ENCODE measurements around the gene KCNMA1. TPM values are rescaled to one million over a fixed set of nuclear protein-coding genes. Genes with fewer than 3 reads are reported as not detected.
A peak's percentile ranks its signal among the peaks of the same experiment; 100 is the strongest.

Gene KCNMA1
- total and polyA plus RNA-seq, 2 donors from 2014 or later, result 4.2 to 8.9 TPM

GRCh38 chr10:76995023-76995422 lies 642.6 kb downstream of the KCNMA1 start:
- Histone ChIP-seq H3K36me3 (ENCODE audit: control insufficient read depth in 2 of 3, insufficient read depth in 3 of 3, low read length in 3 of 3) (no peaks in the 10 kb centered on the region), H3K9me3 (ENCODE audit: control insufficient read depth in 2 of 3, insufficient read depth in 1 of 3, low read length in 3 of 3) (no peaks in the 10 kb centered on the region), H3K9ac (ENCODE audit: low read length in 3 of 3) (no peak overlapping the region), H3K4me3 (ENCODE audit: low read length in 3 of 3) (no peak overlapping the region), H3K27ac (ENCODE audit: low read depth in 2 of 2, low read length in 2 of 2) (no peak overlapping the region), H3K27me3 (ENCODE audit: control insufficient read depth, insufficient read depth, low read length) (no peaks in the 10 kb centered on the region), H3K4me1 (ENCODE audit: control insufficient read depth in 2 of 3, insufficient read depth in 2 of 3, low read depth in 1 of 3, low read length in 3 of 3) (no peaks in the 10 kb centered on the region)
- TF ChIP-seq CTCF (IDR thresholded peaks at IDR 0.05; ENCODE audit: borderline replicate concordance, extremely low read depth, insufficient read depth), result no peak
- intact Hi-C loops (cut with DNase I), result no loop called here
- DNase-seq, result no peak
- FAIRE-seq, result no peak

GRCh38 chr10:76993213-76993612 lies 644.4 kb downstream of the KCNMA1 start:
- Histone ChIP-seq H3K27me3 (ENCODE audit: control insufficient read depth, insufficient read depth, low read length) (no peaks in the 10 kb centered on the region), H3K9ac (ENCODE audit: low read length in 3 of 3) (no peak overlapping the region), H3K4me1 (ENCODE audit: control insufficient read depth in 2 of 3, insufficient read depth in 2 of 3, low read depth in 1 of 3, low read length in 3 of 3) (no peaks in the 10 kb centered on the region), H3K36me3 (ENCODE audit: control insufficient read depth in 2 of 3, insufficient read depth in 3 of 3, low read length in 3 of 3) (no peaks in the 10 kb centered on the region), H3K27ac (ENCODE audit: low read depth in 2 of 2, low read length in 2 of 2) (no peak overlapping the region), H3K4me3 (ENCODE audit: low read length in 3 of 3) (no peak overlapping the region), H3K9me3 (ENCODE audit: control insufficient read depth in 2 of 3, insufficient read depth in 1 of 3, low read length in 3 of 3) (no peaks in the 10 kb centered on the region)
- DNase-seq, result peak in 1 of 5 donors; percentile 40
- TF ChIP-seq CTCF (IDR thresholded peaks at IDR 0.05; ENCODE audit: borderline replicate concordance, extremely low read depth, insufficient read depth), result no peak
- intact Hi-C loops (cut with DNase I), result no loop called here
- no peak for FAIRE-seq

GRCh38 chr10:76992467-76992866 lies 645.1 kb downstream of the KCNMA1 start:
- no peak for TF ChIP-seq CTCF (IDR thresholded peaks at IDR 0.05; ENCODE audit: borderline replicate concordance, extremely low read depth, insufficient read depth)
- H3K27ac ChIP-seq (ENCODE audit: low read depth in 2 of 2, low read length in 2 of 2), result no peak overlapping the region
- H3K4me1 ChIP-seq (ENCODE audit: control insufficient read depth in 2 of 3, insufficient read depth in 2 of 3, low read depth in 1 of 3, low read length in 3 of 3), result no peaks in the 10 kb centered on the region
- no peaks in the 10 kb centered on the region for H3K36me3 ChIP-seq (ENCODE audit: control insufficient read depth in 2 of 3, insufficient read depth in 3 of 3, low read length in 3 of 3)
- no peaks in the 10 kb centered on the region for H3K27me3 ChIP-seq (ENCODE audit: control insufficient read depth, insufficient read depth, low read length)
- DNase-seq (no peak), FAIRE-seq (no peak)
- no peaks in the 10 kb centered on the region for H3K9me3 ChIP-seq (ENCODE audit: control insufficient read depth in 2 of 3, insufficient read depth in 1 of 3, low read length in 3 of 3)
- intact Hi-C loops (cut with DNase I), result no loop called here
- no peak overlapping the region for H3K4me3 ChIP-seq (ENCODE audit: low read length in 3 of 3)
- no peak overlapping the region for H3K9ac ChIP-seq (ENCODE audit: low read length in 3 of 3)

GRCh38 chr10:76991621-76992020 lies 646.0 kb downstream of the KCNMA1 start:
- intact Hi-C loops (cut with DNase I), result no loop called here
- DNase-seq (peak in 1 of 5 donors; percentile 36), FAIRE-seq (no peak)
- Histone ChIP-seq H3K4me1 (ENCODE audit: control insufficient read depth in 2 of 3, insufficient read depth in 2 of 3, low read depth in 1 of 3, low read length in 3 of 3) (no peaks in the 10 kb centered on the region), H3K27ac (ENCODE audit: low read depth in 2 of 2, low read length in 2 of 2) (no peak overlapping the region), H3K36me3 (ENCODE audit: control insufficient read depth in 2 of 3, insufficient read depth in 3 of 3, low read length in 3 of 3) (no peaks in the 10 kb centered on the region), H3K4me3 (ENCODE audit: low read length in 3 of 3) (no peak overlapping the region), H3K9ac (ENCODE audit: low read length in 3 of 3) (no peak overlapping the region), H3K9me3 (ENCODE audit: control insufficient read depth in 2 of 3, insufficient read depth in 1 of 3, low read length in 3 of 3) (no peaks in the 10 kb centered on the region), H3K27me3 (ENCODE audit: control insufficient read depth, insufficient read depth, low read length) (no peaks in the 10 kb centered on the region)
- TF ChIP-seq CTCF (IDR thresholded peaks at IDR 0.05; ENCODE audit: borderline replicate concordance, extremely low read depth, insufficient read depth), result no peak

Measured in kidney (tissue), 14 donors.